HG02885 (cell line): ENCODE data around the gene CKAP5.

ENCODE experiments used
- ATAC-seq: cut with Tn5 transposase; IDR thresholded peaks from one replicate; pipeline ENCODE4 v1.9.1; 2021; ENCODE audit warnings: mild to moderate bottlenecking; ENCODE audit not compliant: unreplicated experiment, poor library complexity

Gene CKAP5

GRCh38 chr11:46856605-46857343, 10.7 kb upstream of the CKAP5 start:
- ATAC-seq, result no peak

GRCh38 chr11:46855863-46856262, 9.8 kb upstream of the CKAP5 start:
- no peak for ATAC-seq

- ATAC-seq, result no peak
These were observed 9.1 kb upstream of the CKAP5 start for GRCh38 chr11:46855167-46855566.

- no peak for ATAC-seq
These were observed 4.8 kb upstream of the CKAP5 start for GRCh38 chr11:46850829-46851380.

GRCh38 chr11:46849631-46850030, 3.6 kb upstream of the CKAP5 start:
- no peak for ATAC-seq

GRCh38 chr11:46846510-46846830, 390 bp upstream of the CKAP5 start:
- peak; percentile 7 for ATAC-seq

- ATAC-seq, result no peak
These were observed 690 bp downstream of the CKAP5 start for GRCh38 chr11:46845440-46845739.

- ATAC-seq, result no peak
These were observed 6.0 kb downstream of the CKAP5 start for GRCh38 chr11:46840116-46840515.

GRCh38 chr11:46838501-46838900, 7.6 kb downstream of the CKAP5 start:
- ATAC-seq, result no peak

- ATAC-seq, result no peak
These were observed 8.2 kb downstream of the CKAP5 start for GRCh38 chr11:46837860-46838259.

GRCh38 chr11:46836870-46837269, 9.2 kb downstream of the CKAP5 start:
- no peak for ATAC-seq

- no peak for ATAC-seq
These were observed 9.6 kb downstream of the CKAP5 start for GRCh38 chr11:46836431-46836830.

- no peak for ATAC-seq
These were observed 10.2 kb downstream of the CKAP5 start for GRCh38 chr11:46835897-46836296.

GRCh38 chr11:46834821-46835220, 11.3 kb downstream of the CKAP5 start:
- no peak for ATAC-seq

GRCh38 chr11:46832511-46833214, 13.4 kb downstream of the CKAP5 start:
- no peak for ATAC-seq

- ATAC-seq, result no peak
These were observed 18.1 kb downstream of the CKAP5 start for GRCh38 chr11:46827995-46828394.

GRCh38 chr11:46826310-46827044, 19.6 kb downstream of the CKAP5 start:
- ATAC-seq, result peak; percentile 99

GRCh38 chr11:46808799-46809431, 37.2 kb downstream of the CKAP5 start:
- no peak for ATAC-seq

- ATAC-seq, result no peak
These were observed 44.2 kb downstream of the CKAP5 start for GRCh38 chr11:46801694-46802470.

GRCh38 chr11:46800177-46800576, 45.9 kb downstream of the CKAP5 start:
- ATAC-seq, result no peak
